Measurements from ENCODE around the gene GMCL2.

DNA sequence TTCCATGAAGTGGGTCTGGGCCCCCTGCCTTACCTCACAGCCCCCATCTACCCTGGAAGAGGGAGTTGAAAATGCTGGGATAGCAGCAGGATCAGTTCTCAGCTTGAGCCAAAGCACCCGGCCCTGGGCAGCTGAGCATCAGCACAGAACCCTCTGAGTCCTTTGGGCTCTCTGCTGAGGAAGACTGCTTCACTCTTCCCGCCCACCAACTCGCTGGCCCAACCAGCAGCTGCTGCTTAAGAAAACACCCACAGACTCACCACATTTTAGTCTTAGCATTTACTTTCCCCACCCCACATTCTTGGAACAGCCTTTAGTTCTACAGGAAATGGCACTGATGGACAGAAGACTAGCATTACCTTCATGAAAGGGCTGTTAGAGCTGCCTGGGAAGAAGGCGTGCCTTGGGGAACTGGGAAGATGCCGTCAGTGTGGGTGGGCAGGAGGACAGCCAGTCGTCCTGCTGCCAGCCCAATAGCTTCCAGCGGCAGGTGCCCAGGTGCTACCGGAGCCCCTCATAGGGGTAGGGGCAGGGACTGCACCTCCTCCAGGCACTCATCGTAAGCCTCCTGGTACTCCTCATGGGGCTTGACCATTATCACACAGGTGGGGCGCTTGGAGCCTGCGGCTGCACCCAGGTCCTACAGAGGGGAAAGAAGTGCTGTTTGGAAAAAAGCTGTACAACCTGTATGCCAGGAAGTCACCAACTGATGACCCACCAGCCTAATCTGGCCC, 37.8 kb downstream of the GMCL2 start:
- TF ChIP-seq EP300 (IDR thresholded peaks at IDR 0.05) (no peak), POLR2A (IDR thresholded peaks at IDR 0.05) (no peak)

Measured in ovary (tissue), 1 donor.